ENCODE measurements around the gene MGAT5. TPM values are rescaled to one million over a fixed set of nuclear protein-coding genes. Genes with fewer than 3 reads are reported as not detected.

Gene MGAT5
- polyA plus RNA-seq, 1 donor: 46.5 TPM

DNA sequence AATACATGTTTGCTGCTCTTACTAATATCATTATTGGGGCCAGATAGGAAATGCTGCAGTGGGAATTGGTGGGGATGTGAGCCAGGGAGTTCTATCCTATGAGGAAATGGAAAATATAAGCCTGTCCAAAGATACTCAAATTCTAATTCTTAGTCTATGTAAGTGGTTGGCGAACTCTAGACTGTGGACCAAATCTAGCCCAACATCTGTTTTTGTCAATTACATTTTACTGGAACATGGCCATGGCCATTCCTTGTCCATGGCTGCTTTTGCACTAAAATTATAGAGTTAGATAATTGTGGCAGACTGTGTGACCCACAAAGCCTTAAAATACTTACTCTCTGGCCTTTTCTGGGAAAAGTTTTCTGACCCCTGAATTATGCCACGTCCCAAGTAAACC lies 113.3 kb downstream of the MGAT5 start:
- DNase-seq: no peak

DNA sequence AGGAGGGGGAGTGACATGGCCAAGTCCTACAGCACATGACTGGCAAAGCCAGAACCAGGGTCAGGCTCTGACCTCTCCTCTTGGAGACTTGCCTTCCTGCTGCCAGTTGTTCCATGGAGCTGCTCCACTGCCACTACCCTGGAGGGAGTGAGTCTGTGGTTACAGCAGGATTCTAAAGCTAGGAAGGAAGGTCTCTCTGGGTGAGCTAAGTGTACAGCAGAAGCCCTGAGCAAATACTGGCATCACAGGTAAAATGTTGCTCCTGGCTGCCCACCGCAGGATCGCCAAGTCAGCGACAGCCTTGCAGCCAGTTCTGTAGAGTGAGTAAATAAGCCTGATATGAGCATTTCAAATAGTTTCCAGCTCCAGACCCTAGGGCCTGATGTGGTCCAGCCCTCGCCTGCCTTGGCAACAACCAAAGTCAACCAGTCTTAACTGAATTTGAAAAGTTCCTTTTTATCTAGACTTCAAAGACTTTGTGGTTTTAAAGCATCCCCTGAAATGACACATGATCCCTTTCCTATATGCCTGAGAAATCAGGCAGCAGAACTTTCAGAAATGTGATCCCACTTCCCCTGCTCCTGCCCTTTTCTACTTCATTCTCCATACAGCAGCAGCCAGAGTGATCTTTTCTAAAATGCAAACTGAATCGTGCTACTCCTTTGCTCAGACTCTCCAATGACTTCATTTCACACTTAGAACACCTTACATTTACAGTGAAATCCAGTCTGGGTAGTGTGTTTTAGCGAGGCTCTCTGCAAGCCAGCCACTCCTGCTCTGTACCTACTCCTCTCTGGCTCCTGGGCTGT lies 114.3 kb downstream of the MGAT5 start:
- peak; percentile 52 for DNase-seq

DNA sequence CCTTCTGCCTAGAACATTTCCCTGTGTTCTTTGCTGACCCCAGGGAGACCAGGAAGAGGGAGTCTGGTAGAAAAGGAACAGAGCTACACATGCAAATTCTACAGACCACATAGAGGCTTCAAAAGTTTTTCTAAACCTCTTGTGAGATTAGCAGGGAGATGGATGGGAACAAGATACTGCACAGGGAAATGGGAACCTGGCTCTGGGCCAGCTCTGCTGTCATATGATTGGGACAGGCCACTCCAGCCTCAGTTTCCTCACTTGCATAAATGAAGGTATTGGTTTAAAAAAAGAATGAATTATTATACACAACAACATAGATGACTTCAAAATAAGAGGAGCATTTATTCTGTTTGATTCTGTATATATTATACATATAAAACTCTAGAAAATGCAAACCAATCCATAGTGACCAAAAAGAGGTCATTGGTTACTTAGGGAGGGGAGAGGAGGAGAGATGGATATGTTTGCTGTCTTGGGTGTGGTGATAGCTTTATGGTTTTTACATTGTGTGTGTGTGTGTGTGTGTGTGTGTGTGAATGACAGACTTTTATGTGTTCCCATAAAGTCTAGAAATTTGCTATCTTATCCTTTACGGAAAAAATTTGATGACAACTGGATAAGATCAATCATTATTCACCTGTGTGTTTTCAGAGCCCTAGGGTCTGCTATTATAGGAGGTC lies 115.5 kb downstream of the MGAT5 start:
- DNase-seq: no peak

DNA sequence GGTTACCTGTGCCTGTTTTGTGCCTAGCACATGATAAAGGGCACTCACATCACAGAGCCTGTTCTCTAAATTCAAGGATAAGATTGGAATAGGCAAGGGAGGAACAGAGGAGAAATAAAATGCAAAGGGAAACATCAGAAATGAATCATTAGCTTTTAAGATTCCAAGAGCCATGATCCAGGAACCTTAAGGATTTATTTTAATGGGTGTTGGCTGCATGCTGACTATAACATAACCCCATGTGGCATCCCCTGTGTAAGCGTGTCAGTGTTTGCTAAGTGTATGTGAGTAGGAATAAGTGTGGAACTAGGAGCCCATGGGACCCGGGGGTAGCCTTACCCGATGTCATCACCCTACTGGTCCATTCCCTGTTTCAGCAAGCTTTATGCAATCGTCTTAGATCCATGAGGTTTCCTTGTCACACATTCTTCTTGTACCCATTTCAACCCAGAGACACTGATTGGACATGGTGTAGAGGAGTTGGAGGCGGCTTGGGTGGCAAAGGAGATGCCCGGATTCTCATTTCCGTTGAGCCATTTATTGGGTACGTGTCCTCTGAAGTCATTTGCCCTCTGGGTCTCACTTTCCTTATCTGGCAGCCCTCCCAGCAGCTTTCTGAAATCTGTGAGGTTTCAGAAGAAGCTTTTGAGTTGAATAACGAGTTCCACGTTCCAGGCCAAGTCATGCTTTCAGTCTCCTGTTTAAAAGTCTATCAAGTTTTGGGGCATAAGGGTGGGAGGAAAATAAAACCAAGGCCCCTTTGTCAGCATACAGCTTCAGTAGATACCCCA lies 117.0 kb downstream of the MGAT5 start:
- DNase-seq: no peak

DNA sequence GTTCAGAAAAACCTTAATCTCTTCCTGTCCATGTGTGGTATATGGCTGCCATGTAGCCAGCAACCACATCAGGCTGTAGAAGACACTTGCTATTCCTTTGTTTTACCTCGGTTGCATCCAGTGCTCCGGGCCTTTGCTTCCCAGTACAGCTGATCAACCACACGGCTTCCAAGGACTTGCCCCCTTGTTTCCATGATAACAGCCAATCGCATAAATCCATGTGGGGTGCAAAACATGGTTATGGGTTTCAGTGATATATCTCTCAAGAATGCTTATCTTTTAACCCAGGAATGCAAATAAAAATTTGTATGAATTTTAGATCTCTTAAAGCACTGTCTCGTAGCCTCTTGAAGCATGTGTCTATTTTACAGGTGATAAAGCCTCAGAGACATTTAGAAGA lies 118.3 kb downstream of the MGAT5 start:
- no peak for DNase-seq

DNA sequence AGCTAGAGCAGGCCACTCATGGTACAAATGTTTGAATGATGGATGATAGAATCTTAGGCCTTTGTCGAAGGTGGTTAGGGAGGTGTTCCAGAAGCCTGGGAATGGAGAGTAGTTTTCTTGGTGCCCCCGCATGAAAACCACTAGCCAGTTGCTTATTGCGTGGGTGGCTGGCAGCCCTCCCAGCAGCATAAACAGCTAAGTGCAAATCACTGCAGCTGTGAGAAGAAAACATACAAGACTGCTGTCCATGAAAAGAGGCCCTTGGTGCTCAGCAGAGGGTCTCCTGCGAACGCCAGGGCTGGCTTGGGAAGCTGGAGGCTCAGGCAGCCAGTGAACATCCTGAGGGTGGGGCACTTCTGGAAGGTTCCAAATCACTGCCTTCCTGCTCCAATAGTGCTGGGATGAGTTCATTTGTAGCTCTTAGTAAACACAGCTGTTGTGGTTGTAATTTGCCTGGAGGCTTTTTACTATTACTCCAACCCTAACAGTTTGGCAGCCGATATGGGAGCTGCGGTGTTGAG lies 118.8 kb downstream of the MGAT5 start:
- no peak for DNase-seq

DNA sequence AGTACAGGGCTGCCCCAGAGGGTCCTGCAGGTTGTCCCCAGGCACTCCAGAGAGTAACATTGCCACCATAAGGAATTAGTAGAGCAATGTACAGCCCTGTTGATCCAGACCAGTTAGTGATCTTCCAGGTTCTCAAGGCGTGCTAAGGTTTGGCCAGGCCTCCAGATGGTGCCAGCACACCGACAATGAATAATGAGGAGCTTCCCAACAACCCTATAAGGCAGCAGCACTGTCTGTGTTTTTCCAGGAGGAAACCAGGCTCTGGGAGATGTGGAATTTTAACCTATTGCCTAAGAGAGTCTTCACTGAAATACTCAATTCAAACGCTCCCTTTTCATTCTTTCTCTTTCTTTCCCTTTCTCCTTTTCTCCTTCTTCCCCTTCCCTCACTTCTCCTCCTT lies 122.1 kb downstream of the MGAT5 start:
- no peak for DNase-seq

DNA sequence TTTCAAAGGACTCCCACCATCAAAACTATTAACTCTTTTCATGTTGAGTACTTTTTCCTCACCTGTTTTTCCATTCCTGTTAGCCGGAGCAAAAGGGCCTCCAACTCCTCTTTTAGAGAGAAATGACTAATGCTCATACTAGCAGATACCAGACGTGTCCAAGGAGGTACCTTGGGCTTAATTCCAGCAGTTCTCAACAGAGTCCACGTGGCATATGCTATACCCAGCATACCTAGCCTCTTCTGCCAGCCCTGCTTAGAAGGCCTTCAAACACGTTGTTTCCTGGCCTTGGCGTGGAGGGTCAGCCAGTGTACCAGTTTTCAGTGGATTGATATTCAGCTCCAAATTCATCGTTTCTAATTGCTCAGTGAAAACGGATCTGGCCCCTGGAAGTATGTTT lies 123.9 kb downstream of the MGAT5 start:
- DNase-seq: no peak

DNA sequence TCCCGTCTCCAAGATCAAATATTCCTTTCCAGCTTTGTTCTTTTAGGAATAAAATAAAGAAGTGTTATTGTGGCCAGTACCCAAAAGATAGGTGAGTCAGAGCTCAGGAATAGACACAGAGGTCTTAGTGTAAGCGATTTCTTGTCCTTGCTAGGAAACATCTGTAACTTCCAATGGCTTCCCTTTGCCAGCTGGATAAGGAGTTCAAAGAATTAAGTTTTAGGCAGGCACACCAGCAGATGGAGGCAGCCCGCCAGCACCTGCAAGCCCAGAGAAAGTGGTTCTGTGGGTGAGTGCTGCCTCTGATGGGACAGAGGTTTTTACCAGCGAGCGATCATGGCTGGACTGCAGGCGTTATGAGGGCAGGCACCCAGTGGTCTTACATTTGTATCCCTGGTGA lies 125.4 kb downstream of the MGAT5 start:
- no peak for DNase-seq

DNA sequence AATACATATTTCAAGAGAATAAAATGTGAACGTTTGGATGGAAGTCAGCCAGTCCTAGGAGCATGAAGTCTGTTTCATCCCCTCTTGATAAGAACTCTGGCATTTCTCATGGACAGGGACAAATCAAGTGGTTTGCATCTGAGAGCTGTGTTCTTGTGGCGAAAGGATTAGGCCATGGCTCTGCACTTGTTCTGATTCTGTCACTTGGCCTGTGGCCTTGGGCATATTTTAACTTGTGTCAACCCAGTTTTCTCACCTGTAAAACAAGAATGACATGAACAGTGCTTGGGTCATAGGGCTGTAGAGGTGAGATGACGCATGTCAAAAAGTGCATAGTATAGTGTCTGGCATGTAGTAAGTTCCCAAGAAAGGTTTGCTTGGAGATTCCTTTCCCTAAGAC lies 125.8 kb downstream of the MGAT5 start:
- no peak for DNase-seq

DNA sequence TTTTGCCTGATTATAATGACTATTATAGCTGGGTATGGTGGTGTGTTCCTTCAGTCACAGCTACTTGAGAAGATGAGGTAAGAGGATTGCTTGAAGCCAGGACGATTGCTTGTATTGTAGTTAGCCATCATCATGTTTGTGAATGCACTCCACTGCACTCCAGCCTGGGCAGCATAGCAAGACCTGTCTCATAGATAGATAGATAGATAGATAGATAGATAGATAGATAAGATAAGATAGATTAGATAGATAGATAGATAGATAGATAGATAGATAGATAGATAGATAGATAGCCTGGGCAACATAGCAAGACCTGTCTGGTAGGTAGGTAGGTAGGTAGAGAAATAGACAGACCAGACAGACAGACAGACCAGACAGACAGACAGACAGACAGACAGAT lies 127.3 kb downstream of the MGAT5 start:
- no peak for DNase-seq

DNA sequence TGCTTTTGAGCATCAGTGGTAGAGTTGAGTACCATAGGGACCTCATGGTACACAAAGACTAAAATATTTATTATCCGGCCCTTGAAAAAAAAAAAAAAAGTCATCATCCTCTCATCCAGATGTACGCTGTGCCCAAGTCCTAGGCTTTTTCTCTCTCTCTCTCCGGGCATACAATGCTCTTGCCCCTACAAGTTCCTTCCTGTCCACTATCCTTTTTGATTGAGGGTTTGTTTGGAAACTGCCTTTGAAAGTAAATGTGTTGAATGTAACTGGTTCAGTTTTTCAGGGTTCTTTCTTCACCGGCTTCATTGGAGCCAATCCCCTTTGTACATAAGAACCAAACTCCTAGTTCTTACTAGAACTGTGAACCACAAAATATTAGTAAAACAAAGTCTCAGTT lies 130.3 kb downstream of the MGAT5 start:
- DNase-seq: no peak

DNA sequence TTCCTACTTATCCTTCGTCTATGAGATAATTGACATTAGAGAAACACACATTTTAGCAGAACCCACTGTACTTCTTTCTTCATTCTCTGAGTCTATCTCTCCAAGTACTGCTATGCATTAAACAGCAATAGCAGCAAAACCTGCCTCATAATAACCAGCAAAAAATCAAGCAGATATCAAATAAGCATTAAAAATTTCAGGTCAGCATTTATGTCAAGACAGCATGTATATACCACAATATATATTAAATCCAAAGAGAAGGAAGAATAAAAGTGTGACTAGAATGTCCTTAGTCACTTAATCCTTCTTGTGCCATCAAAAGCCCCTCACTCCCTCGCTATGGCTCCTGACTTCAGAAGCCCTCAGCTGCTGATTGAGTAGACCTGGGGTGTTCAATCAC lies 131.3 kb downstream of the MGAT5 start:
- DNase-seq: no peak

DNA sequence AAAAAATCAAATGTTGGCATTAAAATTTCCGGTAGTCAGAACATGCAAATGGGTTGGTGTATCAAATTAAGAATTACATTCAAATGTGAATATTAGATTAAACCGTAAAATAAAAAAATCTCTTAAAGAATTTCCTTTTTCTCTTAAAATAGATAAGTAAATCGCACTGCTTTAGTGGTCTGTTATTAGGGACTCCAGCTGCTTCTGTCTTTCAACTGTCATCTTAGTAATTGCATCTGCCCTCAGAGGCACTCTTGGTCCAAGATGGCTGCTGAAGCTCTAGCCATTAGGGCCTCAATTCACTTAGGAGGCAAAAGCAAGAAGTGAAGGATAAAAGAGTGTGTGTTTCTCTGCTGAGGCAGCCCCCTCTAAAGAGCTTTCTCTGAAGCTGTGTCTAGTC lies 132.4 kb downstream of the MGAT5 start:
- DNase-seq: no peak

DNA sequence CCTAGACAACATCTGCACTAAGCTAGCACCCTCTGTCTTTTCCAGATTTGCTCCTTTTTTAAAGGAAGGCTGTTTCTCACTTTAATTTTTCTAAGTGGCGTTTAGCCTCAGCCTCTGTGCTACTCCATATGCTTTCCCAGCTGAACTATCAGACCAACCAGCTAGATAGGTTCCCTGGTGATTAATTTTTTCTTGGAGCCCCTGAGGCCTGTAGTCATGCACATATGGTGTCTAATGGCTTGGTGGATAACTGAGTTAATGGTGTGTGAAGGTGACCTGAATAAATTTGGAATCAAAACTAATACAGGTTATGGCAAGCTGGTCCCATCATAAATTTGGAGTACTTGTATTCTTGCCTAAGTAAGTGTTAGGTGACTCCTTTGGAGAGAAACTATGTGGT lies 135.5 kb downstream of the MGAT5 start:
- no peak for DNase-seq

DNA sequence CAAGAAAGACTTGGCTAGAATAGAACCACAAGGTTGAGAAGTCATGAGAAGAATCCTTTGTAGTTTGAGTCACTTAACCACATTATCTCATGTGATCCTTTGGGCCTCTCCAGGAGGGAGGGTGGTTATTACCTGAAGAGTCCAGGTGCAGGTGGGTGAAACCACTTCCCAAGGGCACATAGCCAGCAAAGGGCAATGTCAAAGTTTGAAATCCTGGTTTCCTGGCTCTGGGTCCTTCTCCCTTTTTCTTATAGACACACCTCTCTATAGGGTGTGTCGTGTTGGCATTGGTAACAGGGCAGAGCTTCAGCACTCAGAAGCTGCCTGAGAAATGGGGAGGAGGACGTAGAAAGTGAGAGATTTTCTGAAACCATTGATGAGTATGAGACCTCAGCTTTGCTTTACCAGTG lies 137.9 kb downstream of the MGAT5 start:
- DNase-seq: no peak

DNA sequence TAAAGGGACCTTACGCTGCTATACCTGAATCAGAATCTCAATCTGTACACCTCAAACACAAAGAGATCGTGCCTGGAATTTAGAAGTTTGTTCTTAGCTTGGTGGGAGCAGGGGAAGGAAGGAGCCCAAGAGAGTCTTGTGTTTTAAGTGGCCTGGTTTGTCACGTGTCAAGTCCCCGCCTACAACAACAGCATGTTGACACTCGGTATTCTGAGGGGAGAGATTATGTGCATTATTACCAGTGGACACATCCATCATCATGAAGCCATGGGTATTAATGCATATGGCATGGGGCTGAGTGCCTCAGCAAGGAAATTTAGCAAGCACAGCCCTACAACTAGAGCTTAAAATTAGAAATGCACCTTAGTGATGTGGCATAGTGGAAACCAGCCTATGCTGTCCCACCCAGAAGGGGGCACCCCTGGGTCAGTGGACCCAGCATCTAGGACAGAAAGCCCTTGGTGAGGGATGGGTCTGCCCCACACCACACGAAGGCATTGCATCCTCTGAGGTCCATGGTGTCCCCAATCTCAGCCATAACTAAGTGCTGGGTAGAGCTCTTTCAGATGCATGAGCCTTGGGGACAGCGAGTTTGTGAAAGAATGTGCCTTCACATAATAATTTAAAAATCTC lies 138.7 kb downstream of the MGAT5 start:
- no peak for DNase-seq

DNA sequence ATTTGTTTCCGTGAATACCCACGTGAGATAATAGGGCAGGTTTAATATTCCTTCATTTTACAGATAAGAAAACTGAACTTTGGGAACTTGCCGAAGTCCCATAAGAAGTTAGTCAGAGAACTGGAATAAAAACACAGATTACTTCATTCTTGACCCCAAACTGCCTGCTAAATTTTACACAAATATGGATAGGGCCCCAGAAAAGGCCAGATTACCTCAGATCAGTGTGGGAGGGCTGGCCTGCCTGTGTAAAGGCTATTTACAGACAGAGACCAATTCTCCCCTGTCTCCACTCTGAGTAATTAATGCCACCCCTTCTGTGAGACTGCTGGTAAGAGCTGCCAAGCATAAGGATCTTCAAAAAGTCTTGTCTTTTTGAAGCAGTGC lies 139.2 kb downstream of the MGAT5 start:
- no peak for DNase-seq

DNA sequence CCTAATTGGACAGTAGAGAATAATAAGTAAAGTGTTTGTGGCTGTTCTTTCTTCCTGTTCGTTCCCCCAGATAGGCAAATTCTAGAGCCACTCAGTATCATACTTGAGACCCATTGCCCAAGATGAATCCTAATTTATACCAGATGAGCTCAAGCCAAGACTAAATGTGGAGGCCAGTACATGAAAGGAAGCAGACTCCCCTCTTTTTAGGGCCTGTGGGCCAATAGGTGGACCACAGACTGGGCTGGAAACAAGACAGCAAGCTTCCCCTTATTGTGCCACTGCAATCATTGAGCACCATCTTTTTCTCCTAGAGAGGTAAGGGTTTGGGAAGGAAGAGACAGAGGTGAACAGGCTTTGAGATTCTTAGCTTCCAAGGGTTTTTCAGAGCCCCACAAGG lies 141.9 kb downstream of the MGAT5 start:
- no peak for DNase-seq

DNA sequence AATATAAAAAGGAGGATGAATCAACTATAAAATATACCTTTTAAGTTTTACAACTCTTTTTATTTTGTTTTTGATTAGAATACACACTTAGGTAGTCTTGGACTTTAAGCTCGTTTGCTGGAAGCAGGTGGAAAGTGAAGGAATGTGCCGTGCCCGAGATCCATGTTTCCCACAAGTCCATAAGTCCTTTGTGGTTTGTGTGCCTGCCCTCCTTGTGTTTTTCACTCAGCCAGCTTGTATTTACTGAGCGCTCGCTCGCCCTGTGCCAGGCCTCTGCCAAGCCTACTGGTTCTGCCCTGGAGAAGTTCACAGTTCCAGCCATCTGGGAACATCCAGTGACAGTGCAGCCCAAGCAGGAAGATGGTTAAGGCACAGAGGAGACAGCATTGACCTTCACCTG lies 142.6 kb downstream of the MGAT5 start:
- DNase-seq: no peak

DNA sequence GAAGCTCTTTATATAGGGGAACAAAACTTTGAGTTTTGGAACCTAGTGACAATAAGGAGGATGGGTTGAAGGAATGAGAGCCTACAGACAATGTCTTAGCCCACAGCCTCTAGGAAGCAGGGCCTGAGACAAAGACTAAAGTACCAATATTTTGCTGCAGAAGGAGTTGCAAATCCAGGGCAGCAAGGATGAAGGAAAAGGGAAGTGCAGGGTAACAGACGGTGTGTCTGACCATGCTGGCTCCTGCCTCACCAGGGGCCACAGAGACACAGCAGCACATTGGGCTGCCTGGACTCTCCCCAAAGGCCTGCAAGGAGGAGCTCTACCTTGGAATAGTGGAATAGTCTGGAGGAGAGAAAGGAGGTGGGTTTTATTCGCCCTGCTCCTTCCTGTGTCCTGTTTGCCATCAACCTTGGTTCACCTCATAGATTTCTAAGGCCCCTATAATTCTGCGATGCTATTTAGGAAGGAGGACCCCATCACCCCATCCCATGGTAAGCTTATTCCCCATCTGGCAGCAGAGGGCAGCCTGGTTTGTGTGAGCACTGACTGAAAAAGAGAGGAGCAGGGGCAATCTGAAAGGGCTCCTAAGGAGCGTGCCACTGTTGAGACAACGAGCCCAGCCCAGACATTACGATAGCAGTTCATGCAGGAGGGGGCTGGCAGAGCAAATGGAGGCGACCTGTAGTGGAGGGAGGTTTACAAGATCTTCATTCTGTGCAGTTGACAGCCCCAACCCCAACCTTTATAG lies 143.4 kb downstream of the MGAT5 start:
- DNase-seq: no peak

DNA sequence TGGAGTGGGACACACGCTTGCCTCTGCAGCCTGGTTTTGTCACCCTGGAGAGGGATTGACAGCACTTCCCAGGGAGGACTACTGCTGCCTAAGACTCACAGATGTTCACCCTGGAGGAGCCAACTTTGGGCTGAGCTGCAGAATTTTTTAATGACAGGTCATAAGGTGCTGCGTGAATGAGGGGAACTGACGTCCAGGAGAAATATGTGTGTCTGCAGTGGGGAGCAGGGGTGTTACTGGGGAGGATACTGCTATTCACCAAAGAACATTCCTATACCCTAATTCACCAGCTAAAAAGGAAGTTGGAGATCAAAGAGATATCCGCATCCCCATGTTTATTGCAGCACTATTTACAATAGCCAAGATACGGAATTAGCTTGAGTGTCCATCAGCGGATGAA lies 144.4 kb downstream of the MGAT5 start:
- DNase-seq: no peak
